Glutamatergic neuron (in vitro differentiated cells): ENCODE data around the gene MKS1. TPM values are rescaled to one million over a fixed set of nuclear protein-coding genes. Genes with fewer than 3 reads are reported as not detected.

Experiments
- DNase-seq: peaks from one replicate; pipeline ENCODE4 v3.0.0; 2022
- H3K27ac Mint-ChIP-seq: one replicate; pipeline ENCODE4 v1.8.0; 2020; ENCODE audit warnings: mild to moderate bottlenecking, mixed read lengths, inconsistent platforms; ENCODE audit not compliant: unreplicated experiment
- H3K27me3 Mint-ChIP-seq: one replicate; pipeline ENCODE4 v1.8.0; 2020; ENCODE audit warnings: mild to moderate bottlenecking, moderate library complexity, mixed read lengths, inconsistent platforms; ENCODE audit not compliant: unreplicated experiment
- H3K36me3 Mint-ChIP-seq: one replicate; pipeline ENCODE4 v1.8.0; 2020; ENCODE audit warnings: mild to moderate bottlenecking, mixed read lengths, inconsistent platforms; ENCODE audit not compliant: unreplicated experiment
- H3K4me1 Mint-ChIP-seq: one replicate; pipeline ENCODE4 v1.8.0; 2020; ENCODE audit warnings: mild to moderate bottlenecking, low read depth, mixed read lengths, inconsistent platforms; ENCODE audit not compliant: unreplicated experiment
- H3K4me3 Mint-ChIP-seq: one replicate; pipeline ENCODE4 v1.8.0; 2020; ENCODE audit warnings: mild to moderate bottlenecking, mixed read lengths, inconsistent platforms; ENCODE audit not compliant: unreplicated experiment
- H3K9me3 Mint-ChIP-seq: one replicate; pipeline ENCODE4 v1.8.0; 2020; ENCODE audit warnings: mild to moderate bottlenecking, moderate library complexity, mixed read lengths, inconsistent platforms; ENCODE audit not compliant: unreplicated experiment
- long read RNA-seq: library from polyadenylated mRNA; unstranded; transcript quantifications from one replicate; pipeline ENCODE4 v2.0.0, GENCODE V29; 2020; ENCODE audit not compliant: unreplicated experiment
- total RNA-seq: library from RNA; stranded (reverse); fragmentation: NEBNext Ultra II Directional; extraction: Animal tissue kit (Norgen Biotek cat#: 25700); gene quantifications from one replicate; pipeline ENCODE4 v1.2.1, GENCODE V29; 2021; ENCODE audit not compliant: unreplicated experiment
- TF ChIP-seq, protein P1 (sequence below): fragments of 200-600 bp; sonication (generic); IDR thresholded peaks from one replicate; pipeline ENCODE4 v1.5.0; 2021; ENCODE audit not compliant: partially characterized antibody, unreplicated experiment

The MKS1 gene
- 41.8 TPM for total RNA-seq
- long read RNA-seq, partial matches to known transcripts: 9 of 21 reads
- long read RNA-seq, other reads (novel, unspliced or antisense): 7 of 21 reads

DNA sequence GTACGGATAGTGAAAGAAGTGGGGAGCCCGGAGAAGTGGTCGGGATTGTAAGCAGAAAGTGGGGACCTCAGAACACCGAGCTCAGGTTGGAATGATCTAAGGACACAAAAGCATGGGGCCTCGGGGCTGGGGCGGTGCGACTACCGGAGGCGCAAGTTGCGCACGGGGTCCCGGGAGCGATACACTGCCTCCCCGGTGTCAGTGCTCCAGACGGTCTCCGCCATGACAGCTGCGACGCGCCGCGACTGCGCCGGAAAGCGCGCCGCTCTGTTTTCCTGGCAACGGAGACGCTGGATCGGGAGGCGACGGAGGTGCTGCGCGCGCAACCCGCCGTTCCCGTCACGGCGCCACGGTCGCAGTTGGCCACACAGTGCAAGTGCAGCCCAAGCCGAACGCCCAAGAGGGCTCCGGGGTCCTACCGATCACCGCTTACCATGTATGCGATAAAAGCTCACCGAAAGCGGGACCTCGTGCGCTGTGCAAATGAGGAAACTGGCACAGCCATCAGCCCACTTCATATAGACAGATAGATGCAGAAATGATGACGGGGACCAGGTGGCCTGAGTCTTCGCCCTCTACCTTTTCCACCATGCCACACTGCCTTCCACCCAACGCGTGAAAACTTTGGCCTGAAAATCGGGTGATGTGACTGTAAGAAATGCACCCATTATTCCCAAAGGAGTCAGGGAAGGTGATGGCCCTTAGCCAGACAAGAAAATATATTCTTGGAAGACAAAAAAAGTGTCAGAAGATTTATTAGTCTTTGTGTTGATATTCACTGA, at the start of gene MKS1:
Gene MKS1, minus strand, starts transcription at position 249 of the 782 bp plus-strand sequence. Its CDS starts 25 bp downstream, at position 224.
- H3K27ac Mint-ChIP-seq: peak within 1 kb of the TSS; percentile 99
- H3K4me1 Mint-ChIP-seq: peaks cover 4% of the 10 kb centered on the region
- H3K9me3 Mint-ChIP-seq: peaks cover 1% of the 10 kb centered on the region
- peaks cover 2% of the 10 kb centered on the region for H3K27me3 Mint-ChIP-seq
- TF ChIP-seq, protein P1, sequence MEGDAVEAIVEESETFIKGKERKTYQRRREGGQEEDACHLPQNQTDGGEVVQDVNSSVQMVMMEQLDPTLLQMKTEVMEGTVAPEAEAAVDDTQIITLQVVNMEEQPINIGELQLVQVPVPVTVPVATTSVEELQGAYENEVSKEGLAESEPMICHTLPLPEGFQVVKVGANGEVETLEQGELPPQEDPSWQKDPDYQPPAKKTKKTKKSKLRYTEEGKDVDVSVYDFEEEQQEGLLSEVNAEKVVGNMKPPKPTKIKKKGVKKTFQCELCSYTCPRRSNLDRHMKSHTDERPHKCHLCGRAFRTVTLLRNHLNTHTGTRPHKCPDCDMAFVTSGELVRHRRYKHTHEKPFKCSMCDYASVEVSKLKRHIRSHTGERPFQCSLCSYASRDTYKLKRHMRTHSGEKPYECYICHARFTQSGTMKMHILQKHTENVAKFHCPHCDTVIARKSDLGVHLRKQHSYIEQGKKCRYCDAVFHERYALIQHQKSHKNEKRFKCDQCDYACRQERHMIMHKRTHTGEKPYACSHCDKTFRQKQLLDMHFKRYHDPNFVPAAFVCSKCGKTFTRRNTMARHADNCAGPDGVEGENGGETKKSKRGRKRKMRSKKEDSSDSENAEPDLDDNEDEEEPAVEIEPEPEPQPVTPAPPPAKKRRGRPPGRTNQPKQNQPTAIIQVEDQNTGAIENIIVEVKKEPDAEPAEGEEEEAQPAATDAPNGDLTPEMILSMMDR: peak; percentile 68
- peak within 1 kb of the TSS; percentile 90 for H3K4me3 Mint-ChIP-seq
- peak; percentile 98 for DNase-seq
- no peaks in the 10 kb centered on the region for H3K36me3 Mint-ChIP-seq

- Mint-ChIP-seq H3K27me3 (peaks cover 6% of the 10 kb centered on the region), H3K9me3 (peaks cover 2% of the 10 kb centered on the region), H3K4me1 (no peaks in the 10 kb centered on the region), H3K36me3 (peaks cover 5% of the 10 kb centered on the region), H3K4me3 (no peak overlapping the region), H3K27ac (no peak overlapping the region)
- DNase-seq: no peak
- TF ChIP-seq, protein P1: no peak
Measured at GRCh38 chr17:58268326-58268725, 49.3 kb upstream of the MKS1 start.

DNA sequence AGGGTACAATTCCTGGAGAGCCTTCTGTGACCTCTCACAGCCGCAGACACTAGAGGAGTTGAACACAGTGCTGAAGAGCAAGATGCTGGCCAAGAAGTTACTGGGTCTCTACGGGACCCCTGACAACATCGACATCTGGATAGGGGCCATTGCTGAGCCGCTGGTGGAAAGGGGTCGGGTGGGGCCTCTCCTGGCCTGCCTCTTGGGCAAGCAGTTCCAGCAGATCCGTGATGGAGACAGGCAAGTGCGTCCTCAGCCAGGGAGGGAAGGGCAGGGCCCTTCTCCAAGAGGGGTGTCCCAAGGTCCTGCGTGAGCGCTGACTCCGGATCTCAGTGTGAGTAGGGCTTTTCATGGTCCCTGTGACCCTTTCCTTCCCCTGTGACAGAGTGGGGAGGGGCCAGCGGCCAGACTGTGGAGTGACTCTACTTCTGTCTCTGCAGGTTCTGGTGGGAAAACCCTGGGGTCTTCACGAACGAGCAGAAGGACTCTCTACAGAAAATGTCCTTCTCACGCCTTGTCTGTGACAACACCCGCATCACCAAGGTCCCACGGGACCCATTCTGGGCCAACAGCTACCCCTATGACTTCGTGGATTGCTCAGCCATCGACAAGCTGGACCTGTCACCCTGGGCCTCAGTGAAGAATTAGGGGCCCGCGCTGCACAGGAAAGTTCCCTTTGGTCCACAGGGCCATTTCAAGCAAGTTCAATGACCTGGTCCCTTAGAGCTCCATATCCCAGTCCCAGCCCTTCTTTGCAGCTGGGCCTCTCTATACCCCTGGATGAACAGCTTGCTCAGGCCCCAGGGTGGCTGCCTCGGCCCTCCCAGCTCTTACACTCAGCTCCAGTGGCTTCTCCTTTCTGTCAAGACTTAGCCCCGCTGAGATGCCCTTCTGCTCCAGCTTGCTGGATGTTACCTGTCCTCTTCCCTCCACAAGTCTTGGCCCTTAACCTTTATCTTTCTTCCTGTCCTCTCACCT, 48.6 kb upstream of the MKS1 start:
- Mint-ChIP-seq H3K4me1 (no peaks in the 10 kb centered on the region), H3K4me3 (no peak overlapping the region), H3K36me3 (peaks cover 5% of the 10 kb centered on the region), H3K27ac (no peak overlapping the region), H3K27me3 (peaks cover 2% of the 10 kb centered on the region), H3K9me3 (peaks cover 2% of the 10 kb centered on the region)
- no peak for DNase-seq
- TF ChIP-seq, protein P1: no peak

DNA sequence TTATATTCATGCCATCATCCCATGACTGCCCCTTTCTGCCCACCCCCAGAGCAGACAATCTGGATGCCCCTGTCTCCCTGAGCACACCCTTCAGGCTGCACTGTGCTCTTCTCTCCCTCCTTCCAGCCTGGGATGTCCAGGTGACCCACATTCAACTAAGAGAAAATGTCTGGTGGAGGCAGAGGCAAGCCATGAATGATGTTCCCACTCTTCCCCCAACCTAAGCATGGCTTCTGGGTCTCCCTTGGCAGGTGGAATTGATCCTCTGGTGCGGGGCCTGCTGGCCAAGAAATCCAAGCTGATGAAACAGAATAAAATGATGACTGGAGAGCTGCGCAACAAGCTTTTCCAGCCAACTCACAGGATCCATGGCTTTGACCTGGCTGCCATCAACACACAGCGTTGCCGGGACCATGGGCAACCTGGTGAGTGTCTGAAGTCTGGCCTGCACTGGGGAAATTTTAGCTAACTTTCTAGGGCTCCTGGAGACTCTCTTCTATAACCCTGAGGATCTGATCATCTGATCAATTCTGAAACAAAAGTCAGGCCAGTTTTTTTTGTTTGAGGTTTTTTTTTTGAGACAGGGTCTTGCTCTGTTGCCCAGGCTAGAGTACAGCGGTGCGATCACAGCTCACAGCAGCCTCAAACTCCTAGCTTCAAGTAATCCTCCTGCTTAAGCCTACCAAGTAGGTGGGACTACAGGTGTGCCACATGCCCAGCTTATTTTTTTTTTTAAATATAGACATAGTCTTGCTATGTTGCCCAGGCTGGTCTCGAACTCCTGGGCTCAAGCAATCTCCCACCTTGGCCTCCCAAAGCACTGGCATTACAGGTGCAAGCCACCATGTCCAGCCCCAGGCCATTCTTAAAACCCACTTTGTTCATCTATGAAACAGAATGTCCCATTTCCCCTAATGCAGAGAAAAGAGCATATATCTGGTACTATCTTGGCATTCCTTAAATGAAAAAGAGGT, 47.1 kb upstream of the MKS1 start:
- Mint-ChIP-seq H3K27ac (no peak overlapping the region), H3K4me1 (no peaks in the 10 kb centered on the region), H3K36me3 (peaks cover 2% of the 10 kb centered on the region), H3K9me3 (peaks cover 2% of the 10 kb centered on the region), H3K27me3 (peaks cover 2% of the 10 kb centered on the region), H3K4me3 (no peak overlapping the region)
- TF ChIP-seq, protein P1: no peak
- DNase-seq: no peak
